H1 (cell line): ENCODE results near the gene CADM2. TPM values are rescaled to one million over a fixed set of nuclear protein-coding genes. Genes with fewer than 3 reads are reported as not detected.

Experiments used
- CTCF ChIA-PET: fragments of 300-600 bp; sonication (Branson Sonifier 250); formaldehyde crosslinking; loops from one replicate; lab custom pipeline; 2021; ENCODE audit not compliant: partially characterized antibody; lab: Charles Lee
- POLR2A ChIA-PET: fragments of 300-600 bp; sonication (Branson Sonifier 250); formaldehyde crosslinking; loops from one replicate; lab custom pipeline; 2021; ENCODE audit warnings: inconsistent platforms; ENCODE audit not compliant: partially characterized antibody; lab: Charles Lee
- DNase-seq, 2 experiments: peaks; one replicate each; pipeline versions ENCODE4 v3.0.0 to v3.0.0-alpha.2; 2010 to 2022; ENCODE audit warnings: low spot score in 2 of 2, low read depth in 1 of 2, mixed read lengths in 1 of 2
- FAIRE-seq: peaks from 2 replicates; lab custom pipeline; 2011; peaks lifted over from hg19 to GRCh38; lab: Jason Lieb, UNC
- H2AFZ ChIP-seq: 2 replicates; pipeline ENCODE4 v1.8.1; 2012; ENCODE audit warnings: low read length, inconsistent platforms
- H2AK5ac ChIP-seq: 2 replicates; pipeline ENCODE4 v1.6.1; 2013; ENCODE audit warnings: low read depth, low read length
- H2BK120ac ChIP-seq: replicated peaks from 2 replicates; pipeline ENCODE3; 2013; ENCODE audit warnings: low read depth, low read length, inconsistent platforms
- H2BK12ac ChIP-seq: 2 replicates; pipeline ENCODE4 v1.6.1; 2013; ENCODE audit warnings: low read depth, low read length
- H2BK15ac ChIP-seq: 2 replicates; pipeline ENCODE4 v1.6.1; 2013; ENCODE audit warnings: low read length
- H2BK20ac ChIP-seq: 2 replicates; pipeline ENCODE4 v1.6.1; 2013; ENCODE audit warnings: low read length
- H2BK5ac ChIP-seq: 2 replicates; pipeline ENCODE4 v1.6.1; 2013; ENCODE audit warnings: low read depth, low read length
- H3K14ac ChIP-seq: 2 replicates; pipeline ENCODE4 v1.6.1; 2013; ENCODE audit warnings: inconsistent platforms; ENCODE audit not compliant: insufficient read length
- H3K18ac ChIP-seq: 2 replicates; pipeline ENCODE4 v1.6.1; 2013; ENCODE audit warnings: low read length; ENCODE audit errors: extremely low read depth
- H3K23ac ChIP-seq: 2 replicates; pipeline ENCODE4 v1.6.1; 2013; ENCODE audit warnings: inconsistent platforms; ENCODE audit not compliant: insufficient read length
- H3K23me2 ChIP-seq: 2 replicates; pipeline ENCODE4 v1.6.1; 2013; ENCODE audit warnings: low read depth, low read length
- H3K27ac ChIP-seq: 2 replicates; pipeline ENCODE4 v1.6.1; 2011; ENCODE audit warnings: low read depth, low read length, inconsistent platforms
- H3K27me3 ChIP-seq, 4 experiments: replicated peaks in 1 of 4; 1 replicate in 1 of 4; 2 replicates in 3 of 4; pipeline versions ENCODE4 v1.6.1 to v1.8.1; 2011 to 2013; ENCODE audit warnings: low read length in 3 of 4, mild to moderate bottlenecking in 3 of 4, inconsistent platforms in 2 of 4, mixed read lengths in 2 of 4, moderate library complexity in 1 of 4; ENCODE audit not compliant: control insufficient read depth in 3 of 4, insufficient read depth in 3 of 4; ENCODE audit errors: extremely low read depth in 1 of 4
- H3K36me3 ChIP-seq, 4 experiments: 2 replicates each; pipeline versions ENCODE4 v1.6.1 to v1.8.1; 2011 to 2013; ENCODE audit warnings: mild to moderate bottlenecking in 4 of 4, low read length in 3 of 4, moderate library complexity in 2 of 4, control low read depth in 1 of 4, inconsistent platforms in 1 of 4; ENCODE audit not compliant: insufficient read depth in 4 of 4, control insufficient read depth in 2 of 4
- H3K4ac ChIP-seq: replicated peaks from 2 replicates; pipeline ENCODE3; 2013; ENCODE audit warnings: low read length, low read depth, mixed read lengths, inconsistent platforms; ENCODE audit not compliant: insufficient read length
- H3K4me1 ChIP-seq, 4 experiments: replicated peaks in 1 of 4; 1 replicate in 1 of 4; 2 replicates in 3 of 4; pipeline versions ENCODE4 v1.6.1 to v1.8.1; 2011 to 2013; ENCODE audit warnings: low read length in 3 of 4, inconsistent platforms in 2 of 4, mixed read lengths in 1 of 4; ENCODE audit not compliant: insufficient read depth in 4 of 4, control insufficient read depth in 3 of 4
- H3K4me2 ChIP-seq, 2 experiments: 2 replicates each; pipeline versions ENCODE4 v1.6.1 to v1.8.1; 2011 to 2013; ENCODE audit warnings: low read depth in 2 of 2, low read length in 2 of 2, control low read depth in 1 of 2, inconsistent platforms in 1 of 2, mild to moderate bottlenecking in 1 of 2; ENCODE audit not compliant: insufficient read depth in 1 of 2
- H3K4me3 ChIP-seq, 4 experiments: fragments of 200-600, 300-600 bp in 1 of 4; sonication (generic), shearing (Covaris generic), sonication (Bioruptor Twin) in 1 of 4; 2 replicates each; pipeline versions ENCODE4 v1.5.1 to v1.8.1; 2011 to 2016; ENCODE audit warnings: low read length in 4 of 4, low read depth in 3 of 4, control low read depth in 2 of 4, inconsistent platforms in 2 of 4, mild to moderate bottlenecking in 2 of 4, mixed read lengths in 1 of 4, moderate library complexity in 1 of 4; ENCODE audit not compliant: insufficient read depth in 2 of 4; ENCODE audit errors: extremely low read depth in 1 of 4
- H3K56ac ChIP-seq: replicated peaks from 2 replicates; pipeline ENCODE3; 2013; ENCODE audit warnings: low read depth, mild to moderate bottlenecking, mixed read lengths, low read length, inconsistent platforms; ENCODE audit not compliant: insufficient read length
- H3K79me1 ChIP-seq: 2 replicates; pipeline ENCODE4 v1.6.1; 2013; ENCODE audit warnings: low read depth, low read length, control low read depth
- H3K79me2 ChIP-seq, 2 experiments: 2 replicates each; pipeline versions ENCODE4 v1.6.1 to v1.8.1; 2012 to 2013; ENCODE audit warnings: low read length in 2 of 2, mild to moderate bottlenecking in 2 of 2, inconsistent platforms in 1 of 2; ENCODE audit not compliant: insufficient read depth in 2 of 2, control insufficient read depth in 1 of 2
- H3K9ac ChIP-seq, 4 experiments: replicated peaks in 1 of 4; 1 replicate in 1 of 4; 2 replicates in 3 of 4; pipeline versions ENCODE4 v1.6.1 to v1.8.1; 2011 to 2013; ENCODE audit warnings: low read depth in 3 of 4, low read length in 3 of 4, control low read depth in 2 of 4, mild to moderate bottlenecking in 2 of 4, moderate library complexity in 2 of 4, inconsistent platforms in 1 of 4; ENCODE audit errors: extremely low read depth in 1 of 4
- H3K9me3 ChIP-seq, 2 experiments: 2 replicates each; pipeline versions ENCODE4 v1.6.1 to v1.8.1; 2012 to 2013; ENCODE audit warnings: mild to moderate bottlenecking in 2 of 2, moderate library complexity in 2 of 2, control low read depth in 1 of 2, inconsistent platforms in 1 of 2, low read depth in 1 of 2, low read length in 1 of 2, mixed read lengths in 1 of 2; ENCODE audit not compliant: insufficient read depth in 2 of 2
- H4K20me1 ChIP-seq, 2 experiments: replicated peaks in 1 of 2; 2 replicates each; pipeline versions ENCODE3 to v1.8.1; 2011 to 2013; ENCODE audit warnings: inconsistent platforms in 2 of 2, low read length in 2 of 2, mild to moderate bottlenecking in 1 of 2; ENCODE audit not compliant: insufficient read depth in 2 of 2, control insufficient read depth in 1 of 2
- H4K5ac ChIP-seq: 2 replicates; pipeline ENCODE4 v1.6.1; 2013; ENCODE audit warnings: low read length, low read depth, mixed read lengths, inconsistent platforms; ENCODE audit not compliant: insufficient read length
- H4K8ac ChIP-seq: 2 replicates; pipeline ENCODE4 v1.8.0; 2013; ENCODE audit warnings: mild to moderate bottlenecking, moderate library complexity, low read length, inconsistent platforms; ENCODE audit not compliant: insufficient read depth; ENCODE audit errors: extremely low read depth
- H4K91ac ChIP-seq: replicated peaks from 2 replicates; pipeline ENCODE3; 2013; ENCODE audit warnings: low read length, mixed read lengths, inconsistent platforms; ENCODE audit not compliant: insufficient read length
- ASH2L ChIP-seq: fragments of 200-600, 300-600 bp; sonication (generic); IDR thresholded peaks from one replicate; pipeline ENCODE4 v1.7.1; 2017; ENCODE audit warnings: low read length
- BRCA1 ChIP-seq: IDR thresholded peaks from 2 replicates; pipeline ENCODE4 v1.6.1; 2012; ENCODE audit warnings: low read depth, low read length, improper control_type of control experiment
- CTBP2 ChIP-seq: IDR thresholded peaks from 2 replicates; pipeline ENCODE4 v1.7.0; 2011; ENCODE audit warnings: borderline replicate concordance, mild to moderate bottlenecking, moderate library complexity, mixed read lengths, low read length; ENCODE audit not compliant: insufficient read depth, insufficient read length
- RFX5 ChIP-seq: IDR thresholded peaks from 2 replicates; pipeline ENCODE4 v1.6.1; 2011; ENCODE audit warnings: low read depth, low read length, improper control_type of control experiment, borderline replicate concordance
- SRF ChIP-seq: IDR thresholded peaks from 2 replicates; pipeline ENCODE4 v1.6.1; 2011; ENCODE audit warnings: mild to moderate bottlenecking, low read depth, low read length, moderate library complexity
- TEAD4 ChIP-seq: IDR thresholded peaks from 2 replicates; pipeline ENCODE4 v1.6.1; 2012; ENCODE audit warnings: low read depth, low read length, inconsistent platforms, mixed read lengths
- WGBS, 2 experiments: shearing (Covaris generic) in 1 of 2; methylation state at CpG; one replicate each; pipeline versions ENCODE4 v1.1.6 to v1.1.7; 2013 to 2015; ENCODE audit warnings: low lambda C conversion rate in 2 of 2, mixed read lengths in 2 of 2, inconsistent platforms in 1 of 2, low coverage in 1 of 2, missing lambda C conversion rate in 1 of 2; ENCODE audit not compliant: insufficient replicate concordance in 2 of 2, insufficient coverage in 1 of 2, insufficient read length in 1 of 2; ENCODE audit errors: extremely low coverage in 1 of 2, missing lambda C conversion rate in 1 of 2; 5-methylcytosine and 5-hydroxymethylcytosine counted together
- polyA plus RNA-seq, 7 experiments: library from polyadenylated mRNA; depleted of rRNA in 3 of 7; stranded (reverse) in 5 of 7; unstranded in 2 of 7; fragments of >200 nt in 5 of 7; fragments of 200-250 nt in 2 of 7; gene quantifications; 1 replicate in 5 of 7; 2 replicates in 1 of 7; 4 replicates in 1 of 7; pipeline versions ENCODE4 v1.2.1 to v1.2.3, GENCODE V29; 2011 to 2013; ENCODE audit warnings: missing spikeins in 2 of 7, mixed read lengths in 2 of 7
- total RNA-seq: library from RNA; stranded (reverse); fragmentation: NEBNext Ultra II Directional; extraction: Animal tissue kit (Norgen Biotek cat#: 25700); gene quantifications from 2 replicates; pipeline ENCODE4 v1.2.1, GENCODE V29; 2021

Gene CADM2
- total and polyA plus RNA-seq, 2 of the 8 experiments (the other 6 are each of a cell fraction or from before 2014, with no cell fraction given) = 14.9 to 20.9 TPM

DNA sequence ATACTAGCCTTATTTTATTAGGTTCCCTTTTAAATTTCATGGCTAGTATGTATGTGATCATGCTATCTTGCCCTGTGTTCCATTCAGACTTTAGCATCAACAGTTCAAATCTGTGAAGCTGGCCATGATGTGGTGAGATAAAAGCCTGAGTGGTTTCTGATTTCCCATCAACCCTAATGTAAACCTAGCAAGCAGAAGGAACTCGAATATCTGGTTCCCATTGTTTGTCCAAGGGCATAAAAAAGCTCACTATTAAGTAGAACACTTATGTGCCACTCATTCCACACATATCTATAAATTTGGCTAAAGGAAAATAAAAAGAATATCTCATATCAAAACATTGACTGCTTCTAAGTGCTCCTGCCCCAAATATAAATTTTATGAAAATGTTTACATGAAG, 311.7 kb downstream of the CADM2 start:
- Histone ChIP-seq H3K4me1 (no peaks in the 10 kb centered on the region), H3K4me2 (no peak overlapping the region), H3K9ac (no peak overlapping the region), H4K20me1 (no peaks in the 10 kb centered on the region), H2BK15ac (no peak overlapping the region), H3K4ac (no peak overlapping the region), H3K23me2 (no peaks in the 10 kb centered on the region), H3K79me2 (no peaks in the 10 kb centered on the region), H2AK5ac (no peak overlapping the region), H3K56ac (no peak overlapping the region), H4K5ac (no peak overlapping the region), H3K79me1 (no peaks in the 10 kb centered on the region), H3K9me3 (no peaks in the 10 kb centered on the region), H3K4me3 (no peak overlapping the region), H3K27ac (no peak overlapping the region), H3K14ac (no peak overlapping the region), H3K18ac (no peak overlapping the region), H4K91ac (no peak overlapping the region), H2BK120ac (no peak overlapping the region), H2BK12ac (no peak overlapping the region), H3K27me3 (peaks cover 0 to 1% (median 0%) of the 10 kb centered on the region in 4 experiments; a peak in 1 of 7 replicates), H2BK20ac (no peak overlapping the region), H2AFZ (no peak overlapping the region), H4K8ac (no peak overlapping the region), H3K36me3 (no peaks in the 10 kb centered on the region), H2BK5ac (no peak overlapping the region), H3K23ac (no peak overlapping the region)
- WGBS, 2 experiments = 76% methylated on average over 1 of the region's 1 CpG; no CpG with 5 or more reads in 1 of the 2 experiments
- ChIA-PET CTCF (no interaction called here), POLR2A (no interaction called here)
- no peak for FAIRE-seq
- no peak for TF ChIP-seq BRCA1
- no peak for TF ChIP-seq CTBP2
- TF ChIP-seq TEAD4 = no peak
- TF ChIP-seq RFX5 = no peak
- no peak for TF ChIP-seq SRF
- no peak for TF ChIP-seq ASH2L
- DNase-seq = no peak
